NCI-H2107 (cell line): Measurements from ENCODE around the gene TBC1D17.

Experiments
- DNase-seq: peaks from one replicate; lab custom pipeline; 2025; lab: John Stamatoyannopoulos, UW

Gene TBC1D17

GRCh38 chr19:49861541-49862378 lies 15.7 kb upstream of the TBC1D17 start:
- DNase-seq, result peak; percentile 54

GRCh38 chr19:49862391-49863253 lies 14.9 kb upstream of the TBC1D17 start:
- DNase-seq, result no peak

- DNase-seq, result no peak
Measured at GRCh38 chr19:49863254-49863934, 14.1 kb upstream of the TBC1D17 start.

- no peak for DNase-seq
Measured at GRCh38 chr19:49863935-49864320, 13.6 kb upstream of the TBC1D17 start.

- no peak for DNase-seq
Measured at GRCh38 chr19:49864890-49865289, 12.6 kb upstream of the TBC1D17 start.

GRCh38 chr19:49866933-49867782 lies 10.3 kb upstream of the TBC1D17 start, which contains the start of gene PNKP:
Gene PNKP (minus strand): TSS chr19:49867576. CDS start chr19:49867204, 372 bp downstream.
- peak; percentile 69 for DNase-seq

GRCh38 chr19:49869009-49869483 lies 8.5 kb upstream of the TBC1D17 start:
- no peak for DNase-seq

- DNase-seq, result peak; percentile 97
Measured at GRCh38 chr19:49869484-49870308, 7.8 kb upstream of the TBC1D17 start.

GRCh38 chr19:49870309-49870901 lies 7.1 kb upstream of the TBC1D17 start:
- no peak for DNase-seq

GRCh38 chr19:49871349-49871985 lies 6.0 kb upstream of the TBC1D17 start:
- no peak for DNase-seq

- DNase-seq, result no peak
Measured at GRCh38 chr19:49872245-49873128, 5.0 kb upstream of the TBC1D17 start.

GRCh38 chr19:49873129-49873521 lies 4.4 kb upstream of the TBC1D17 start:
- no peak for DNase-seq

GRCh38 chr19:49873834-49874233 lies 3.7 kb upstream of the TBC1D17 start:
- DNase-seq, result no peak

- DNase-seq, result no peak
Measured at GRCh38 chr19:49874503-49875157, 2.9 kb upstream of the TBC1D17 start.

GRCh38 chr19:49875177-49875576 lies 2.3 kb upstream of the TBC1D17 start:
- no peak for DNase-seq

- no peak for DNase-seq
Measured at GRCh38 chr19:49875857-49876421, 1.6 kb upstream of the TBC1D17 start.

- DNase-seq, result peak; percentile 96
Measured at GRCh38 chr19:49876422-49877019, 981 bp upstream of the TBC1D17 start.
